Central memory CD8-positive, alpha-beta T cell (primary cell): ENCODE data around the gene CST9.
"Not testable (repeated sequence)": the region's sequence is repeated elsewhere in the genome, so short reads cannot be mapped to it uniquely, and the experiment has no call there.

Experiments used
- ATAC-seq: fragments of 150-1000 bp; cut with Tn5 transposase; replicated peaks from 2 replicates; pipeline ENCODE4 v1.10.0; 2022; ENCODE audit warnings: mild to moderate bottlenecking, moderate FRiP score, moderate number of reproducible peaks; ENCODE audit not compliant: poor library complexity, severe bottlenecking; ENCODE audit errors: extremely low read depth
- DNase-seq, 2 donors: peaks; one replicate each; pipeline ENCODE4 v3.0.0; 2021; ENCODE audit warnings: low spot score in 2 of 2
- H3K27ac Mint-ChIP-seq: one replicate; pipeline ENCODE4 v1.8.0; 2022; ENCODE audit warnings: low read depth, mild to moderate bottlenecking, moderate library complexity, mixed read lengths
- H3K27me3 Mint-ChIP-seq: one replicate; pipeline ENCODE4 v1.8.0; 2022; ENCODE audit warnings: mixed read lengths
- H3K36me3 Mint-ChIP-seq: one replicate; pipeline ENCODE4 v1.8.0; 2022; ENCODE audit warnings: mild to moderate bottlenecking, moderate library complexity, mixed read lengths; ENCODE audit not compliant: insufficient read depth
- H3K4me1 Mint-ChIP-seq: one replicate; pipeline ENCODE4 v1.8.0; 2022; ENCODE audit warnings: mixed read lengths
- H3K4me3 Mint-ChIP-seq: one replicate; pipeline ENCODE4 v1.8.0; 2022; ENCODE audit warnings: mild to moderate bottlenecking, moderate library complexity, mixed read lengths
- H3K9me3 Mint-ChIP-seq: one replicate; pipeline ENCODE4 v1.8.0; 2022; ENCODE audit warnings: mixed read lengths

The CST9 gene

GRCh38 chr20:23586735-23587525 is 18.8 kb downstream of the CST9 start:
- Mint-ChIP-seq H3K36me3 (no peaks in the 10 kb centered on the region), H3K9me3 (no peaks in the 10 kb centered on the region), H3K27me3 (peaks cover 42% of the 10 kb centered on the region), H3K4me3 (no peak overlapping the region), H3K4me1 (peaks cover 8% of the 10 kb centered on the region), H3K27ac (no peak overlapping the region)
- no peak for DNase-seq
- no peak for ATAC-seq

- no peak overlapping the region for H3K27ac Mint-ChIP-seq
- peaks cover 8% of the 10 kb centered on the region for H3K4me1 Mint-ChIP-seq
- ATAC-seq: no peak
- H3K4me3 Mint-ChIP-seq: no peak overlapping the region
- no peak for DNase-seq
- H3K36me3 Mint-ChIP-seq: no peaks in the 10 kb centered on the region
- no peaks in the 10 kb centered on the region for H3K9me3 Mint-ChIP-seq
- H3K27me3 Mint-ChIP-seq: peaks cover 49% of the 10 kb centered on the region
These were observed 19.6 kb downstream of the CST9 start for GRCh38 chr20:23585808-23586734.

- Mint-ChIP-seq H3K27ac (no peak overlapping the region), H3K4me3 (no peak overlapping the region), H3K27me3 (peaks cover 55% of the 10 kb centered on the region), H3K4me1 (peaks cover 8% of the 10 kb centered on the region), H3K36me3 (no peaks in the 10 kb centered on the region), H3K9me3 (no peaks in the 10 kb centered on the region)
- ATAC-seq: no peak
- DNase-seq: no peak
These were observed 20.3 kb downstream of the CST9 start for GRCh38 chr20:23585449-23585807.

GRCh38 chr20:23584434-23585199 is 21.1 kb downstream of the CST9 start:
- no peak for ATAC-seq
- Mint-ChIP-seq H3K4me3 (no peak overlapping the region), H3K4me1 (peaks cover 8% of the 10 kb centered on the region), H3K27ac (no peak overlapping the region), H3K9me3 (no peaks in the 10 kb centered on the region), H3K27me3 (peaks cover 60% of the 10 kb centered on the region), H3K36me3 (no peaks in the 10 kb centered on the region)
- no peak for DNase-seq

GRCh38 chr20:23583526-23583925 is 22.2 kb downstream of the CST9 start:
- ATAC-seq: no peak
- H3K36me3 Mint-ChIP-seq: no peaks in the 10 kb centered on the region
- H3K27me3 Mint-ChIP-seq: peaks cover 55% of the 10 kb centered on the region
- no peak for DNase-seq
- no peaks in the 10 kb centered on the region for H3K9me3 Mint-ChIP-seq
- peaks cover 2% of the 10 kb centered on the region for H3K4me1 Mint-ChIP-seq
- no peak overlapping the region for H3K27ac Mint-ChIP-seq
- no peak overlapping the region for H3K4me3 Mint-ChIP-seq

GRCh38 chr20:23582293-23582692 is 23.4 kb downstream of the CST9 start:
- Mint-ChIP-seq H3K27me3 (peaks cover 48% of the 10 kb centered on the region), H3K27ac (no peak overlapping the region), H3K36me3 (no peaks in the 10 kb centered on the region), H3K4me1 (no peaks in the 10 kb centered on the region), H3K4me3 (no peak overlapping the region), H3K9me3 (no peaks in the 10 kb centered on the region)
- no peak for ATAC-seq
- no peak for DNase-seq

- not testable (repeated sequence) for ATAC-seq, H3K4me1 Mint-ChIP-seq, H3K36me3 Mint-ChIP-seq, H3K9me3 Mint-ChIP-seq, DNase-seq, H3K4me3 Mint-ChIP-seq, H3K27ac Mint-ChIP-seq
- peaks cover 48% of the 10 kb centered on the region for H3K27me3 Mint-ChIP-seq
These were observed 23.9 kb downstream of the CST9 start for GRCh38 chr20:23581833-23582232.

- Mint-ChIP-seq H3K4me3 (no peak overlapping the region), H3K4me1 (no peaks in the 10 kb centered on the region), H3K9me3 (no peaks in the 10 kb centered on the region), H3K27me3 (no peaks in the 10 kb centered on the region), H3K27ac (no peak overlapping the region), H3K36me3 (no peaks in the 10 kb centered on the region)
- ATAC-seq: no peak
- DNase-seq: no peak
These were observed 30.7 kb downstream of the CST9 start for GRCh38 chr20:23574977-23575376.

GRCh38 chr20:23570178-23570760 is 35.4 kb downstream of the CST9 start:
- H3K27me3 Mint-ChIP-seq: peaks cover 17% of the 10 kb centered on the region
- H3K27ac Mint-ChIP-seq: no peak overlapping the region
- DNase-seq (no peak), ATAC-seq (no peak)
- no peaks in the 10 kb centered on the region for H3K9me3 Mint-ChIP-seq
- H3K4me1 Mint-ChIP-seq: peaks cover 5% of the 10 kb centered on the region
- no peaks in the 10 kb centered on the region for H3K36me3 Mint-ChIP-seq
- H3K4me3 Mint-ChIP-seq: no peak overlapping the region

- ATAC-seq (no peak), DNase-seq (no peak)
- no peaks in the 10 kb centered on the region for H3K9me3 Mint-ChIP-seq
- H3K27ac Mint-ChIP-seq: no peak overlapping the region
- peaks cover 23% of the 10 kb centered on the region for H3K27me3 Mint-ChIP-seq
- H3K4me3 Mint-ChIP-seq: no peak overlapping the region
- no peaks in the 10 kb centered on the region for H3K36me3 Mint-ChIP-seq
- peaks cover 5% of the 10 kb centered on the region for H3K4me1 Mint-ChIP-seq
These were observed 36.1 kb downstream of the CST9 start for GRCh38 chr20:23569570-23569969.

GRCh38 chr20:23568971-23569330 is 36.8 kb downstream of the CST9 start:
- DNase-seq (no peak), ATAC-seq (no peak)
- no peaks in the 10 kb centered on the region for H3K36me3 Mint-ChIP-seq
- peaks cover 29% of the 10 kb centered on the region for H3K27me3 Mint-ChIP-seq
- no peaks in the 10 kb centered on the region for H3K9me3 Mint-ChIP-seq
- no peak overlapping the region for H3K27ac Mint-ChIP-seq
- no peak overlapping the region for H3K4me3 Mint-ChIP-seq
- H3K4me1 Mint-ChIP-seq: peaks cover 5% of the 10 kb centered on the region

- H3K36me3 Mint-ChIP-seq: no peaks in the 10 kb centered on the region
- peaks cover 5% of the 10 kb centered on the region for H3K4me1 Mint-ChIP-seq
- H3K27me3 Mint-ChIP-seq: peaks cover 30% of the 10 kb centered on the region
- no peak within 1 kb of the TSS for H3K27ac Mint-ChIP-seq
- no peaks in the 10 kb centered on the region for H3K9me3 Mint-ChIP-seq
- ATAC-seq (no peak), DNase-seq (no peak)
- H3K4me3 Mint-ChIP-seq: no peak within 1 kb of the TSS
These were observed 37.3 kb downstream of the CST9 start, which contains the start of gene CST9L for GRCh38 chr20:23568320-23568970. TSS of gene CST9L (minus strand) at chr20:23568484. CDS start at chr20:23568450, 34 bp downstream.
